Small intestine (tissue), 7 donors: Measurements from ENCODE around the gene GALNT9. TPM values are rescaled to one million over a fixed set of nuclear protein-coding genes. Genes with fewer than 3 reads are reported as not detected.
"Not testable (repeated sequence)": the region's sequence is repeated elsewhere in the genome, so short reads cannot be mapped to it uniquely, and the experiment has no call there.

Experiments used
- DNase-seq, 2 donors: peaks; one replicate each; pipeline versions ENCODE4 v3.0.0 to v3.0.0-alpha.2; 2013
- FAIRE-seq: peaks from 2 replicates; lab custom pipeline; 2012; peaks lifted over from hg19 to GRCh38; lab: Jason Lieb, UNC
- H3K27ac ChIP-seq, 3 donors: one replicate each; pipeline ENCODE4 v1.5.1; 2013; ENCODE audit warnings: low read length in 2 of 3, mild to moderate bottlenecking in 2 of 3, control low read depth in 1 of 3, inconsistent platforms in 1 of 3, low read depth in 1 of 3, moderate library complexity in 1 of 3
- H3K27me3 ChIP-seq, 3 donors: one replicate each; pipeline ENCODE4 v1.6.1; 2013; ENCODE audit warnings: low read length in 3 of 3, inconsistent platforms in 1 of 3; ENCODE audit not compliant: control insufficient read depth in 3 of 3, insufficient read depth in 3 of 3
- H3K36me3 ChIP-seq, 3 donors: one replicate each; pipeline ENCODE4 v1.6.1; 2013; ENCODE audit warnings: low read length in 3 of 3, inconsistent platforms in 1 of 3, low read depth in 1 of 3, mild to moderate bottlenecking in 1 of 3, moderate library complexity in 1 of 3; ENCODE audit not compliant: control insufficient read depth in 3 of 3, insufficient read depth in 2 of 3
- H3K4me1 ChIP-seq, 3 donors: one replicate each; pipeline ENCODE4 v1.6.1; 2013; ENCODE audit warnings: low read length in 2 of 3, inconsistent platforms in 1 of 3, low read depth in 1 of 3, mild to moderate bottlenecking in 1 of 3, moderate library complexity in 1 of 3; ENCODE audit not compliant: control insufficient read depth in 3 of 3, insufficient read depth in 2 of 3
- H3K4me3 ChIP-seq, 3 donors: one replicate each; pipeline ENCODE4 v1.5.1; 2013; ENCODE audit warnings: low read length in 3 of 3, control low read depth in 1 of 3, inconsistent platforms in 1 of 3, low read depth in 1 of 3, mild to moderate bottlenecking in 1 of 3, moderate library complexity in 1 of 3
- H3K9me3 ChIP-seq, 2 donors: one replicate each; pipeline ENCODE4 v1.6.1; 2013; ENCODE audit warnings: low read depth in 1 of 2, low read length in 1 of 2; ENCODE audit not compliant: control insufficient read depth in 2 of 2, insufficient read depth in 1 of 2
- WGBS, 3 donors: extraction: QIAGEN DNeasy Blood & Tissue Kit; methylation state at CpG; one replicate each; pipeline ENCODE4 v1.1.7; 2013; 5-methylcytosine and 5-hydroxymethylcytosine counted together
- polyA plus RNA-seq, 4 donors: library from polyadenylated mRNA; stranded (reverse) in 3 of 4; unstranded in 1 of 4; fragments of 200-250 nt in 3 of 4; fragments of 120-200 nt in 1 of 4; gene quantifications; one replicate each; pipeline versions ENCODE4 v1.2.1 to v1.2.3, GENCODE V29; 2013
- donor health status: healthy with polysubstance abuse.
- donor health status: control.
- donor health status: control.
- donor health status: Bipolar disorder and iron deficiency.
- donor health status: healthy.

Gene GALNT9
- polyA plus RNA-seq, 4 donors = 0.79 to 2.6 TPM; not detected in 2

GRCh38 chr12:132197581-132198354 lies 131.6 kb downstream of the GALNT9 start:
- peaks cover 0 to 17% of the 10 kb centered on the region in 2 donors for H3K9me3 ChIP-seq
- no peaks in the 10 kb centered on the region for H3K4me1 ChIP-seq
- no peak overlapping the region for H3K4me3 ChIP-seq
- H3K27me3 ChIP-seq = peaks cover 0 to 9% (median 4%) of the 10 kb centered on the region in 3 donors
- H3K36me3 ChIP-seq = no peaks in the 10 kb centered on the region
- no peak overlapping the region for H3K27ac ChIP-seq
- FAIRE-seq = no peak
- no peak for DNase-seq
- 75 to 89% (median 89%) methylated on average over 35 to 44 of the region's 44 CpGs for WGBS, 3 donors

- Histone ChIP-seq H3K9me3 (peaks cover 0 to 17% of the 10 kb centered on the region in 2 donors), H3K4me3 (no peak overlapping the region), H3K27ac (no peak overlapping the region), H3K36me3 (no peaks in the 10 kb centered on the region), H3K4me1 (no peaks in the 10 kb centered on the region), H3K27me3 (peaks cover 0 to 11% (median 4%) of the 10 kb centered on the region in 3 donors)
- no peak for FAIRE-seq
- no peak for DNase-seq
- 81 to 88% (median 87%) methylated on average over 20 to 22 of the region's 22 CpGs for WGBS, 3 donors
These were observed 132.5 kb downstream of the GALNT9 start for GRCh38 chr12:132196873-132197390.

GRCh38 chr12:132196038-132196872 lies 133.1 kb downstream of the GALNT9 start:
- no peaks in the 10 kb centered on the region for H3K36me3 ChIP-seq
- no peak overlapping the region for H3K27ac ChIP-seq
- WGBS, 3 donors = 42 to 69% (median 59%) methylated on average over 31 to 32 of the region's 32 CpGs
- no peak for FAIRE-seq
- H3K9me3 ChIP-seq = peaks cover 0 to 17% of the 10 kb centered on the region in 2 donors
- no peaks in the 10 kb centered on the region for H3K4me1 ChIP-seq
- no peak overlapping the region for H3K4me3 ChIP-seq
- peak; percentile 40 to 49 for DNase-seq
- peaks cover 0 to 17% (median 4%) of the 10 kb centered on the region in 3 donors for H3K27me3 ChIP-seq

- 85 to 92% (median 89%) methylated on average over 12 of the region's 12 CpGs for WGBS, 3 donors
- FAIRE-seq, H3K27ac ChIP-seq, H3K4me3 ChIP-seq, H3K36me3 ChIP-seq, DNase-seq, H3K4me1 ChIP-seq: not testable (repeated sequence)
- peaks cover 0 to 17% of the 10 kb centered on the region in 2 donors for H3K9me3 ChIP-seq
- peaks cover 0 to 25% (median 4%) of the 10 kb centered on the region in 3 donors for H3K27me3 ChIP-seq
These were observed 134.1 kb downstream of the GALNT9 start for GRCh38 chr12:132195242-132195641.

GRCh38 chr12:132194556-132194955 lies 134.8 kb downstream of the GALNT9 start:
- Histone ChIP-seq H3K36me3 (no peaks in the 10 kb centered on the region), H3K4me1 (peaks cover 4 to 12% (median 4%) of the 10 kb centered on the region in 3 donors), H3K9me3 (peaks cover 0 to 17% of the 10 kb centered on the region in 2 donors), H3K27me3 (peaks cover 0 to 25% (median 4%) of the 10 kb centered on the region in 3 donors), H3K27ac (no peak overlapping the region), H3K4me3 (no peak overlapping the region)
- FAIRE-seq (no peak), DNase-seq (no peak)
- WGBS, 3 donors = 57 to 76% (median 65%) methylated on average over 8 of the region's 8 CpGs

- FAIRE-seq (no peak), DNase-seq (no peak)
- WGBS, 3 donors = 52 to 67% (median 64%) methylated on average over 10 of the region's 10 CpGs
- no peaks in the 10 kb centered on the region for H3K36me3 ChIP-seq
- no peak overlapping the region for H3K4me3 ChIP-seq
- H3K4me1 ChIP-seq = peaks cover 4 to 13% (median 4%) of the 10 kb centered on the region in 3 donors
- peaks cover 0 to 17% of the 10 kb centered on the region in 2 donors for H3K9me3 ChIP-seq
- no peak overlapping the region for H3K27ac ChIP-seq
- peaks cover 0 to 28% (median 4%) of the 10 kb centered on the region in 3 donors for H3K27me3 ChIP-seq
These were observed 135.3 kb downstream of the GALNT9 start for GRCh38 chr12:132194056-132194455.

GRCh38 chr12:132191715-132192553 lies 137.5 kb downstream of the GALNT9 start:
- WGBS, 3 donors = 68 to 87% (median 77%) methylated on average over 31 of the region's 31 CpGs
- Histone ChIP-seq H3K4me3 (no peak overlapping the region), H3K27me3 (peaks cover 0 to 43% (median 4%) of the 10 kb centered on the region in 3 donors), H3K27ac (no peak overlapping the region), H3K36me3 (no peaks in the 10 kb centered on the region), H3K4me1 (peaks cover 4 to 14% (median 4%) of the 10 kb centered on the region in 3 donors), H3K9me3 (peaks cover 0 to 21% of the 10 kb centered on the region in 2 donors)
- no peak for FAIRE-seq
- DNase-seq = no peak
